ENCODE data around the gene EIF2AK2. TPM values are rescaled to one million over a fixed set of nuclear protein-coding genes. Genes with fewer than 3 reads are reported as not detected.

The EIF2AK2 gene
- polyA plus RNA-seq, 4 donors, result 33.1 to 40.7 (median 38.5) TPM

Other genes starting within 250 kb of the EIF2AK2 start
- gene STRN, start 190.4 kb downstream of the EIF2AK2 start, polyA plus RNA-seq (ENCODE audit: insufficient read length in 4 of 4), result 10 to 100 TPM; 19.1 to 26.7 (median 21.8) TPM
- 10 to 100 TPM; 19.6 to 24.9 (median 23.3) TPM for gene HEATR5B, start 72.6 kb downstream of the EIF2AK2 start, polyA plus RNA-seq (ENCODE audit: insufficient read length in 4 of 4)
- gene GPATCH11, start 72.5 kb downstream of the EIF2AK2 start, polyA plus RNA-seq (ENCODE audit: insufficient read length in 4 of 4), result 10 to 100 TPM; 10.6 to 12.1 (median 11.3) TPM
- gene SULT6B1, start 31.7 kb upstream of the EIF2AK2 start, polyA plus RNA-seq (ENCODE audit: insufficient read length in 4 of 4), result not detected
- gene CEBPZOS, start 39.5 kb upstream of the EIF2AK2 start, polyA plus RNA-seq (ENCODE audit: insufficient read length in 4 of 4), result 10 to 100 TPM; 46.3 to 60.3 (median 59.8) TPM
- 10 to 100 TPM; 49.3 to 88.1 (median 79.8) TPM for gene CEBPZ, start 74.6 kb upstream of the EIF2AK2 start, polyA plus RNA-seq (ENCODE audit: insufficient read length in 4 of 4)
- 10 to 100 TPM; 20.5 to 30.2 (median 28.6) TPM for gene NDUFAF7, start 74.7 kb upstream of the EIF2AK2 start, polyA plus RNA-seq (ENCODE audit: insufficient read length in 4 of 4)
- gene PRKD3, start 167.9 kb upstream of the EIF2AK2 start, polyA plus RNA-seq (ENCODE audit: insufficient read length in 4 of 4), result 10 to 100 TPM; 52.2 to 70.5 (median 56.9) TPM
- 10 to 100 TPM in 3 of 4 donors, 1 to 10 TPM in 1; 7.5 to 18.9 (median 13.8) TPM for gene QPCT, start 187.7 kb upstream of the EIF2AK2 start, polyA plus RNA-seq (ENCODE audit: insufficient read length in 4 of 4)